Activated CD8-positive, alpha-beta memory T cell treated with anti-CD3 and anti-CD28 coated beads, Interleukin-2, amount 50 U/mL, for 1 hour (primary cell): ENCODE measurements around the gene PLA2G12B.
"Not testable (repeated sequence)": the region's sequence is repeated elsewhere in the genome, so short reads cannot be mapped to it uniquely, and the experiment has no call there.

Source experiments
- DNase-seq: peaks from one replicate; pipeline ENCODE4 v3.0.0-alpha.2; 2020; ENCODE audit errors: extremely low read depth

The PLA2G12B gene, protein sequence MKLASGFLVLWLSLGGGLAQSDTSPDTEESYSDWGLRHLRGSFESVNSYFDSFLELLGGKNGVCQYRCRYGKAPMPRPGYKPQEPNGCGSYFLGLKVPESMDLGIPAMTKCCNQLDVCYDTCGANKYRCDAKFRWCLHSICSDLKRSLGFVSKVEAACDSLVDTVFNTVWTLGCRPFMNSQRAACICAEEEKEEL

DNA sequence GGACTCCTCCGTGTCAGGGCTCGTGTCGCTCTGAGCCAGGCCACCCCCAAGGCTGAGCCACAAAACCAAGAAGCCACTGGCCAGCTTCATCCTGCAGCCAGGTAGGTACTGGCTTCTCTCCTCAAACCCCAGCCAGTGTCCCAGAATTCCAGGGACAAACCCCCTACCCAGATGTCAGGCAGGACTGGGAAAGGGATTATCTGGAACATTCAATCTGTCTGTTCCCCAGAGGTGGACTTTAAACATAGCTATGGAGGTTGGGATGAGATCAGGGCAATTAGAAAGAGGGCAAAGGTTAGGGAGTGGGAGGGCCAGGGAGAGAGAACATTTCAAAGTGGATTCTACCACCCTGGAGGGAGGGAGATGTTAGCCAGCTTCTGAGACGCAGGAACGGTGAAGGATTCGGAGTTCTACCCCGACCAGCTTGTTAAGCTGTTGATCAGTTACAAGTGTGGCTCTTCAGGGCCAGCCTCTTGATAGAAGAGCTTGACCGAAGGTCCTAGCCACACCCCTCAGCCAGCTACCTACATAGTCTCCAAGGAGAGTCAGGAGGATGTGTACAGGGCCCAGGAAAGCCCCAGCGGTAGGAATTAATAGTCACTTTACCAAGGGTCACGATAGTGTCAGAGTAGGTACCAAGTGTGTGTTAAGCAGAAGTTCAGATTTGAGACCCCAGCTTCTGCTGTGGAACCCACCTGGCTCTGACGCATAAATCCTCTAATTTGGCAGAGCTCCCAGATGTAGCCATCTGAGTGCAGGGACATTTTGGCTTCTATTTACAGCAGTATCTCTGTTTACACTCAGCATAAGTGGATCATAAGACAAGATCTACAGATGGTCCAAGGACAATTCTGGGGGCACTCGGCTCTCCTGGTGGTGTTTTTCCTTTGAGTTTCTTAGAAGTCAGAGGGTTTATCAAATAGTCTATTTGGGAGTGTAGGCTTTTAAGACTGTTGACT is at the start of gene PLA2G12B:
TSS of gene PLA2G12B (minus strand) at position 211 of the 959 bp plus-strand sequence. CDS start at position 90, 121 bp downstream.
- no peak for DNase-seq

DNA sequence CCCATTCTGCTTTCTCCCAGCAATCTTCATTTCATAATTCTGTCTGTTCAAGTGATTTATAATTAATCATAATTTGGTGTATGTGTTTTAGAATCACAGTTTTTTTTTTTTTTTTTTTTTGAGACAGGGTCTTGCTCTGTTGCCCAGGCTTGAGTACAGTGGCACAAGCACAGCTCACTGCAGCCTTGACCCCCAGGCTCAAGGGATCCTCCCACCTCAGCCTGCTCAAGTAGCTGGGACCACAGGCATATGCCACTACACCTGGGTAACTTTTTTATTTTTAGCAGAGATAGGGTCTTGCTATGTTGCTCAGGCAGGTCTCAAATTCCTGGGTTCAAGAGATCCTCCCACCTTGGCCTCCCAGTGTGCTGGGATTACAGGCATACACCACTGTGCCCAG is 49.2 kb upstream of the PLA2G12B start:
- DNase-seq = no peak

DNA sequence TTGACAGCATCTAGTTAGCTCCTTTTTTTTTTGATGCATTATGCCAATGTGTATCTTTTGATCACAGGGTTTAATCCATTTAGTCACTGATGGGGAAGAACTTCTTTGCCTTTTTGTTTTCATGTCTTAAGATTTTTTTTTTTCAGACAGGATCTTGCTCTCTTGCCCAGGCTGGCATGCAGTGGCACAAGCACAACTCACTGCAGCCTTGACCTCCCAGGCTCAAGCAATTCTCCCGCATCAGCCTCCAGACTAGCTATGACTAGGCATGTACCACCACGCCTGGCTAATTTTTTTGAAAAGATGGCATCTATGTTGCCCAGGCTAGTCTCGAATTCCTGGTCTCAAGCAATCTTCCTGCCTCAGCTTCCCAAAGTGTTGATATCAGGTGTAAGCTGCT is 46.4 kb upstream of the PLA2G12B start:
- DNase-seq = no peak

DNA sequence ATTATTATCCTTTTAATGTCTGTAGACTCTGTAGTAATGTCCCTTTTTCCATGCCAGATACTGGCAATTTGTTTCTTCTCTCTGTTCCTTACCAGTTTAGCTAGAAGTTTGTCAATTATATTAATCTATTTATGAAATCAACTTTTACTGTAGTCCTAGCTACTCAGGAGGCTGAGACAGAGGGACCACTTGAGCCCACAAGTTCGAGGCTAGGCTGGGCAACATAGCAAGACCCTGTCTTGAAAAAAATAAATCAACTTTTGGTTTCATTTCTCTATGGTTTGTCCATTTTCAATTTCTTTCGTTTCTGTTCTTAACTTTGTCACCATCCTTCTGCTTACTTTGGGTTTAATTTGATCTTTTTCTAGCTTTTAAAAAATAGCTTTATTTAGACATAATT is 42.5 kb upstream of the PLA2G12B start:
- no peak for DNase-seq

DNA sequence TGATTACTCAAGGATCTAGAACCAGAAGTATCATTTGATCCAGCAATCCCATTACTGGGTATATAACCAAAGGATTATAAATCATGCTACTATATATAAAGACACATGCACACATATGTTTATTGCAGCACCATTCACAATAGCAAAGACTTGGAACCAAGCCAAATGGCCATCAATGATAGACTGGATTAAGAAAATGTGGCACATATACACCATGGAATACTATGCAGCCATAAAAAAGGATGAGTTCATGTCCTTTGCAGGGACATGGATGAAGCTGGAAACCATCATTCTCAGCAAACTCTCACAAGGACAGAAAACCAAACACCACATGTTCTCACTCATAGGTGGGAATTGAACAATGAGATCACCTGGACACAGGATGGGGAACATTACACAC is 40.9 kb upstream of the PLA2G12B start:
- DNase-seq = not testable (repeated sequence)

DNA sequence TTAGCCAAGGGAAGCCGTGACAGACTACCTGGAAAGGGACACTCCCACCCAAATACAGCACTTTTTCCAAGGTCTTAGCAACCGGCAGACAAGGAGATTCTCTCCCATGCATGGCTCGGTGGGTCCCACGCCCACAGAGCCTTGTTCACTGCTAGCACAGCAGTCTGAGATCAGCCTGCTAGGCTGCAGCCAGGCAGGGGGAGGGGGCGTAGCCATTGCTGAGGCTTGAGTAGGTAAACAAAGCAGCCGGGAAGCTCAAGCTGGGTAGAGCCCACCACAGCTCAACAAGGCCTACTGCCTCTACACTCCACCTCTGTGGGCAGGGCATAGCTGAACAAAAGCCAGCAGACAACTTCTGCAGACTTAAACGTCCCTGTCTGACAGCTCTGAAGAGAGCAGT is 35.2 kb upstream of the PLA2G12B start:
- not testable (repeated sequence) for DNase-seq

DNA sequence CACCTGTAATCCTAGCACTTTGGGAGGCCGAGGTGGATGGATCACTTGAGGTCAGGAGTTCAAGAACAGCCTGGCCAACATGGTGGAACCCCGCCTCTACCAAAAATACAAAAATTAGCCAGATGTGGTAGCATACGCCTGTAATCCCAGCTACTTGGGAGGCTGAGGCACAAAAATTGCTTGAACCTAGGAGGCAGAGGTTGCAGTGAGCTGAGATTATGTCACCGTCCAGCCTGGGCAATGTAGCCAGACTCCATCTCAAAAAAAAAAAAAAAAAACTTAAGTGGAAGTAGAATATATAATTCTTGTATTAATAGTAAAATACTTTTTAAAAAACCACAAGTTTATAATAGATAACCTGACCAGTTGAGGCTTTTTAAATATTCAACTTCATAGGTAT is 30.0 kb upstream of the PLA2G12B start:
- not testable (repeated sequence) for DNase-seq

DNA sequence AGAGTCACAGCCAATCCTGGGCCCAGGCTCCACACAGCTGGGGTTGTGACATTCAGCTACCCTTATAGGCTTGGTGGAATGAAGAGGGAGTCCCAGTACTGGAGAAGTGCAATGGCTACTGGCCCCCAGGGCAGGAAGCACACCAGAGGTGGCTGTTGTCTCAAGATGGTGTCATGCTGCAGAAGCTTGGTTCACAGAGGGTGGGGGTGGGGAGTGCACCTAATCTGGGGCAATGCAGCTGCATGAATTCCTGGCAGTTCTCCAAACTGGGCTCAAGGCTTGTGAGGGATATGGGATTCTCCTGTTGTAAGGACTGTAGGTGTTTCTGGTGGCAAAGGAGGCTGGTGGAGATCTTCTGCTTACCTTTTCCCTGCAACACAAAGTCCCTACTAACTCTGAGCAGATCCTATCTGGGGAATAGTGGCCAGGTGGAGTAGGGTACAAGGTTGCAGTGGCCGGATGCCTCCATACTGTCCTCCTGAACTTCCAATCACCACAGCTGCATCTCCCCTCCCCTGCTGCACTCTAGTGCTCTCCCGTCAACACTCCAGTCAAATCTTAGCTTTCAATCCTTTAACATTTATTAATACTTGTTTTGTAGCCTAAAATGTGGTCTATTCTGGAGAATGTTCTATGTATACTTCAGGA is 27.4 kb upstream of the PLA2G12B start:
- DNase-seq = no peak

DNA sequence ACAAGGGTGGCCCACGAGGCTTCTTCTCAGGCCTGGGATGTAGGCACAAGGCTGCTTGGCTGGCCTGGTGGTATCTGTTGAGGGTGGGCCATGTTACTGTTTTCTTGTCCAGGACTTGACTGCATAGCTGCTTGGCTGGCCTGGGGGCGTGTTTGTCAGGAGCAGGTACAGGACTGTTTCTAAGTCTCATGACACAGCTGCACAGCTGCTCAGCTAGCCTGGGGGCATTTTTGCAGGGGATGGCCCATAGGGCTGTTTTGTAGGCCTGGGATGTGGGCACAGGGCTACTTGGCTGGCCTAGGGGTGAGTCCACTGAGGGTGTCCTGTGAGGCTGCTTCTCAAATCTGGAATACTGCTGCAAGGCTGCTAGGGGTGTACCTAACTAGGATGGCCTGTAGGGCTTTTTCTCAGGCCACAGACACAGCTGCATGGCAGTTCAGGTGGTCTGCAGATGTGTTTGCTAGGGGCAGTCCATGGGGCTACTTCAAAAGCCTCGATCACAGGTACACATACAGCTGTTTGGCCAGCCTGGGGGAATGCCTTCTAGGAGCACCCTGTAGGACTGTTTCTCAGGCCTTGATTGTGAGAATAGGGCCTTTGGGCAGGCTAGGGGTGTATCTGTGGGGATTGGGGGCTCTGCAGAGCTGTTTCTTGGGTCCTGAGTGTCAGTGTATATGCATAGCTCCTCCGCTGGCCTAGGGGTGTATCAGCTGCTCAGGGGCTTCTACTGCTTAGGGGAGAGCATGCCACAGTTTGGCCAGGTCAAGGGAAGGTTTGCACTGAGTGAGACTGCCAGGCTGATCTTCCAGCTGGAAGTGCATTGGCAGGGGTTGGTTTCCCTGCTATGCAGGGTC is 26.6 kb upstream of the PLA2G12B start:
- DNase-seq = no peak

DNA sequence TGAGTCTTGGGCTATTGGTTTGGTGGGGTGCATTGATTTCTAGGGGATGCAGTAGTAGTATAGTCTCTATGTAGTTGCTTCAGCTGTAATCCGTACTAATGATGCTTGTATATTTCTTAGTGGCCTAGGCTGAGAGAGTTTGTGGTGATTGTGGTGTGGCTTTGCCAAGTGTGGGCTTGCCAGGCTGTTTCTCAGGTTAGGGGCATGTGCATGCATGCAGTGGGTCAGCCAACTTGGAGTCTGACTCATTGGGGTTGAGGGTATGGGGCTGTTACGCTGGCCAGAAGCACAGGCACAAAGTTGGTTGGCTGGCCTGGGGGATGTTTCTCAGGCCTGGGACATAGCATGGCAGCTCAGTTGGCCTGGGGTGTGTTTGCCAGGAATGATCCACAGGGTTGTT is 25.7 kb upstream of the PLA2G12B start:
- DNase-seq = no peak

DNA sequence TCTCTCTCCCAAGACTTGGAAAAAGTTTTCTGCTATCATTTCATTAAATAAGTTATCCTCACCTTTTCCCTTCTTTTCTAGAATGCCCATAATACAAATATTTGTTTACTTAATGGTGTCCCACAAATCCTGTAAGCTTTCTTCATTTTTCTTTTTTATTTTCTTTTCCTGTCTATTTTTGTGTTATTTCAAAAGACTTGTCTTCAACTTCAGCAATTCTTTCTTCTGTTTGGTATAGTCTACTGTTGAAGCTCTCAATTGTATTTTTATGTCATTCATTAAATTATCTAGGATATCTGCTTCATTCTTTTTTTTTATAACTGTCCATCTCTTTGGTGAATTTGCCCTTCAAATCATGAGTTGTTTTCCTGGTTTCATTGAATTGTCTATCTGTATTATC is 25.1 kb upstream of the PLA2G12B start:
- no peak for DNase-seq

DNA sequence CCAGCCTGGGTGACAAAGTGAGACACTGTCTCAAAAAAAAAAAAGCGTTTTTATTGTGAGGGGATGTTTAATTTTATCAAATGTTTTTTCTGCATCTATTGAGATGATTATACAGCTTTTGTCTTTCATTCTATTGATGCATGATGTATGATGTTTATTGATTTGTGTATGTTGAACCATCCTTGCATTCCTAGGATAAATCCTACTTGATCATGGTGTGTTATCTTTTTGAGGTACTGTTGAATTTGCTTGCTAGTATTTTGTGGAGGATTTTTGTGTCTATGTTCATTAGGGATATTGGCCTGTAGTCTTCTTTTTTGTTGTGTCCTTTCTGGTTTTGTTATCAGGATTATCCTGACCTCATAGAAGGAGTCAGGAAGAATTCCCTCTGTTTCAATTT is 22.3 kb upstream of the PLA2G12B start:
- DNase-seq = no peak

DNA sequence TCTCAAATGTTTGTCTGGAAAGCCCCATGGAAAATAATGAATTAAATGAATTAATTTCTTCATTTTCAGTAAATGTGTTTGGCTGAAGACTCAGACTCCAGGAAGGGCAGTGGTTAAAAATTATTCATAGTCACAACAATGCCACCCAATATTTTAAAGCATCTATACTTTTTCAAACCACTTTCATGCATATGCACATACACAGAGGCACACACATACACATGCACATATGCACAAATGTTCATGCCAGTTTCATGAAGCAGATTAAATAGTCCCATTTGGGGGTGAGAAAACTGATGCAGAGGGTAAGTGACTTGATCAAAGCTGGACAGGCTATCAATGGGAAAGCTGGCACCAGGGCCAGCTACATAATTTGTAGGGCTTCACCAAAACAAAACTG is 1.4 kb upstream of the PLA2G12B start:
- DNase-seq = no peak

DNA sequence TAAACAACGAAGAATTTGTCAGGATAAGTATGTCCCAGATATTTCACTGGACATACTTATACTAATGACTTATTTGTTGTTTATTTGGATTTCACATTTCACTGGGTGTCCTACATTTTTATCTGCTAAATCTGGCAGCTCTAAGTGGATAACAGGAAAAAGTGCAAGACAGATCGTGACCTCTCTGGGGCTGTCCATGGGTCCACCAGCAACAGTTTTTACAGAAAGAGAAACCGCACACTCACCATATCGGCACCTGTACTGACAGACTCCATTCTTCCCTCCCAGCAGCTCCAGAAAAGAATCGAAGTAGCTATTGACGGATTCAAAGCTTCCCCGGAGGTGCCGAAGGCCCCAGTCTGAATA is 393 bp downstream of the PLA2G12B start:
- DNase-seq = no peak

DNA sequence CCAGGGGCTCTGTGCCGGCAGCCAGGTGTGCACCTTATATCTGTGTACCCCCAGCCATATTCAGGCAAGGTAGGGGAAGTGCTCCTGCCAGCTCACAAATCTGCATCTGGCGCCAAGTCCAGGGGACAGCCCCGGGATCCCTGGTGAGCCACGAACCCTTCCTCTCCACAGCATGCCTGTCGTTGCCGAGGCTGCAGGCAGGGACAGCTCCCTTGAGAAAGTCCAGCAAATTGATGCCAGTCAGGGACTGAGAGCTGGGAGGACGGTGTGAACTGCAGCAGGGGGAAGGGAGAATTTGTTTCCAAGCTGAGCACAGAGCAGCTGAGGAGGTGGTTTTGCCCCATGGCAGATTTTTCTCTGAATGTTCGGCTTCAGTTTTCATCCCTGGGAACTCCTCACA is 919 bp downstream of the PLA2G12B start:
- DNase-seq = no peak

DNA sequence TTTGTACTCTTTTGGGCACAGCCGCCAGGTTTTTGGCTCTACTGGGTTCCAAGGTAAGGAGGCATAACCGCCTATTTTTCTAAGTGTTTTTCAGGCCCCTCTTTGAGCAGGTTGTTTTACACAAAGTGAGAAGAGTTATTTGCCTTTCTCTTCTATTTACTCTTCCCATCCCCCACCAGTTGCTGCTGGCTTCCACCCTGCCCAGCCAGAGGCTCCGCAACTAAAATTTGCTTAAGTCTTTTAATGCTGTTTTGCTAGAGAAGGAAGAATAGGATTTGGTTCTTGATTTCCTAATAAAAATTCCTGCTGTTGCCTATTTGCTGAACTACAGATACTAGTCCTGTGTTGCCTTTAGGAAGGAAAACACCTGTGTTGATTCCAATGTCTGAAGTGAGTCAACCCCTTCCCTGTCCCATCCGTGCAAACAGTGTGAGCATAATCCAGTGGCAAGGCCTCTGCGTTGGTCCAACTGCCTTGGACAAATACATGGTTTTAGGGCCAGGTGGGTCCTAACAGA is 1.9 kb downstream of the PLA2G12B start:
- no peak for DNase-seq

DNA sequence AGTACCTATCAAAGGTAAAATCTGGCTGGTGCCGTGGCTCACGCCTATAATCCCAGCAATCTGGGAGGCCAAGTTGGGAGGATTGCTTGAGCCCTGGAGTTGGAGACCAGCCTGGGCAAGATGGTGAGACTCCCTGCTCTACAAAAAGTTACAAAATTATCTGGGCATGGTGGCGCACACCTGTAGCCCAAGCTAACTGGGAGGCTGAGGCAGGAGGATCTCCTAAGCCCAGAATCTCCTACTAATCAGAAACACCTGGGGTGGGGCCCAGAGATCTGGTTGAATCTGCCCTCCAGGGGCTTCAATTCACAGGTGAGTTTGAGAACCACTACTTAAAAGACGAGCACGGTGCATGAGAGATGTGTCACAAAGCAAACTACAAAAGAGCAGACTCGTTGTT is 2.4 kb downstream of the PLA2G12B start:
- DNase-seq = no peak

DNA sequence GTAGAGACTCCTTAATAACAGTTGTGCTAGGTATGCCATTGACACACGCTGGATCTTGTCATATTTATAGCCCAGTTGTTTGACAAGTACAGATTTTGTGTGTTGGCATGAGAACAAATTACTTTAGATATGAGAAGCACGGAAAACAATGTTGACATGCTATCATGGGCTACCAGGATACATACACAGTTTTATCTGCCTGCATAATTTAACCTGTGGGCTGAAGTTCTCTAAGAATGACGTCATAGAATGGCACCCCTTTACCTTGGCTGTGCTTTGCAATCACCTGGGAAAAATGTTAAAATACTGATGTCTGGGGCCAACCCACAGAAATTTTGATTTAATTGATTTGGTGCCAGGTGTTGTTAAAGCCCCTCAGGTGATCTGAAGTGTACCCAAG is 2.8 kb downstream of the PLA2G12B start:
- no peak for DNase-seq

DNA sequence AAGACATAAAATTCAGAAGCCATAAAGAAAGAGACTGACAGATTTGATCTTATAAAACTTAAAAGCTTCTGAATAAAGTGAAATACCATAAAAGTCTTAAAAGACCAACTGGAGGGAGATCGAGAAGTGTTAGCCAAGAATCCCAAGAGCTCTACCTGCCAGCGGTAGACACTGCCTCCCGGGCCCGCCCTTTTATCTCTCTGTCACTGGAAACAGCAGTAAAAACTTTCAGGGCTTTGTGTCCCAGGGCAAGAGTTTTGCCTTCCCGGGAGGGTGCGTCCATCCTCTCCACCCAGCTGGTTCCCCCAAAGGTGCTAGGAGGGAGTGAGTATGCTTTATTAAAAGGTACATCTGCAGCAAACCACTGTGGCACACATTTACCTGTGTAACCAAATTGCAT is 5.8 kb downstream of the PLA2G12B start:
- no peak for DNase-seq

DNA sequence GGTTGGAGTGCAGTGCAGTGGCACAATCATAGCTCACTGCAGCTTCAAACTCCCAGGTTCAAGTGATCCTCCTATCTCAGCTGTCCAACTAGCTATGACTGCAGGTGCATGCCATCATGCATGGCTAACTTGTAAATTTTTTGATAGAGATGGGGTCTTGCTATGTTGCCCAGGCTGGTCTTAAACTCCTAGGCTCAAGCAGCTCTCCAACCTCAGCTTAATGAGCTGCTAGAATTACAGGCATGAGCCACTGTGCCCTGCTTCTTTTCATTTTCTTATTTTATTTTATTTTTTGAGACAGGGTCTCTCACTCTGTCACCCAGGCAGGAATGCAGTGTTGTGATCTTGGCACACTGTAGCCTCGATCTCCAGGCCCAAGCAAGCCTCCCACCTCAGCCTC is 7.6 kb downstream of the PLA2G12B start:
- DNase-seq = no peak

DNA sequence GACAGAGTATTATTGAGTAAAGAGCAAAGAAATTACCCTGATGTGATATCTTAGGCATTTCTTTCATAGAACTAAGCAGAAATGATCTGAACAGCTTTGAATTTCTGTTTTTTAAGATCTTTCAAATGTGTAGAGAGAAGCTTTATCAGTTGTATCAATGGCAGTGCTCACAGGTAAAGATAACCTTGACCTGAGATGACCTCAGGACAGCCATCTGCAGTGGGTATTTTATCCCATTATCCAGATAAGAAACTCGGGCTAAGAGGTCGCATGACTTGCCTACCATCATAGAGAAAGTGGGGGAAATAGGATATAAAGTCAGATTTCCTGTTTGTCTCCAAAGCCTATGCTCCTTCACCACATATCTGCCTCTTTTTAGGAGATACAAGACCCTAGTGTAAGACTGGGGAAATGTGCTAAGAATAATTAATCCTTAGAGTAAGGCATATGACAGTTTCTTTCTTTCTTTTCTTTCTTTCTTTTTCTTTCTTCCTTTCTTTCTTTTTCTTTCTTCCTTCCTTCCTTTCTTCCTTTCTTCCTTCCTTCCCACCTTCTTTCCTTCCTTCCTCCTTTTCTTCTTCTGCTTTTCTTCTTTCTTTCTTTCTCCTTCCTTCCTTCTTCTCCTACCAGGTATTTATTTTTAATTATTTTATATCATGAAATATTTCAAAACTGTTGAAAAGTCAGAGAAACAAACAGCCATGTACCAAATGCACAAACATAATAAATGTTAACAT is 10.9 kb downstream of the PLA2G12B start:
- no peak for DNase-seq
